ENCODE results near the gene GRIA4.

GRCh38 chr11:105573091-105573490, 36.8 kb upstream of the GRIA4 start:
- TF ChIP-seq CTCF (IDR thresholded peaks at IDR 0.05; ENCODE audit: low read depth, low read length): no peak
- no peak for TF ChIP-seq MAX (IDR thresholded peaks at IDR 0.05; ENCODE audit: low read depth, low read length)

Data from NB4 (cell line).